ENCODE results near the gene ANKRD40.

DNA sequence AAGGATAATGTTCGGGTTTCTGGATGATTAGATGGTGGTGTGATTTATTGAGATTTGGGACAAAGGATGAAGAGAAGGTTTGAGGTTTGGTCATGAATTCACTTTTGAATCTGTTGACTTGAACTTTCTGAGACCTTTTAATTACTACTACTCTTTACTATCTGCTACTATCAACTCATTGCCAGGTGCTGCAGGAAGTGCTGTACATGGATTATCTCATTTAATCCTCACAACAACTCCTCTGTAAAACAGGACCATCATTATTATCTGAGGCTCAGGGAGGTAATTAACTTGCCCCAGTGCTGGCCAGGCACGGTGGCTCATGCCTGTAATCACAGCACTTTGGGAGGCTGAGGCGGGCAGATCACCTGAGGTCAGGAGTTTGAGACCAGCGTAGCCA is 2.9 kb upstream of the ANKRD40 start:
- TF ChIP-seq POLR2AphosphoS5 (IDR thresholded peaks at IDR 0.05; ENCODE audit: low read depth, low read length) (no peak), POLR2A (IDR thresholded peaks at IDR 0.05; ENCODE audit: borderline replicate concordance, extremely low read depth, insufficient read depth, insufficient read length) (no peak), SP1 (IDR thresholded peaks at IDR 0.05; ENCODE audit: low read depth) (no peak), TCF7L2 (IDR thresholded peaks at IDR 0.05; ENCODE audit: borderline replicate concordance, extremely low read depth, insufficient read depth, insufficient read length) (no peak), EZH2 (IDR thresholded peaks at IDR 0.05) (no peak), CBX3 (IDR thresholded peaks at IDR 0.05; ENCODE audit: low read depth) (no peak), EZH2phosphoT487 (IDR thresholded peaks at IDR 0.05; ENCODE audit: borderline replicate concordance) (no peak), FOSL1 (IDR thresholded peaks at IDR 0.05; ENCODE audit: low read depth) (no peak), YY1 (IDR thresholded peaks at IDR 0.05; ENCODE audit: extremely low read depth, insufficient replicate concordance, low read depth, low read length) (no peak), JUND (IDR thresholded peaks at IDR 0.05) (no peak)
- TF ChIP-seq, protein P1, sequence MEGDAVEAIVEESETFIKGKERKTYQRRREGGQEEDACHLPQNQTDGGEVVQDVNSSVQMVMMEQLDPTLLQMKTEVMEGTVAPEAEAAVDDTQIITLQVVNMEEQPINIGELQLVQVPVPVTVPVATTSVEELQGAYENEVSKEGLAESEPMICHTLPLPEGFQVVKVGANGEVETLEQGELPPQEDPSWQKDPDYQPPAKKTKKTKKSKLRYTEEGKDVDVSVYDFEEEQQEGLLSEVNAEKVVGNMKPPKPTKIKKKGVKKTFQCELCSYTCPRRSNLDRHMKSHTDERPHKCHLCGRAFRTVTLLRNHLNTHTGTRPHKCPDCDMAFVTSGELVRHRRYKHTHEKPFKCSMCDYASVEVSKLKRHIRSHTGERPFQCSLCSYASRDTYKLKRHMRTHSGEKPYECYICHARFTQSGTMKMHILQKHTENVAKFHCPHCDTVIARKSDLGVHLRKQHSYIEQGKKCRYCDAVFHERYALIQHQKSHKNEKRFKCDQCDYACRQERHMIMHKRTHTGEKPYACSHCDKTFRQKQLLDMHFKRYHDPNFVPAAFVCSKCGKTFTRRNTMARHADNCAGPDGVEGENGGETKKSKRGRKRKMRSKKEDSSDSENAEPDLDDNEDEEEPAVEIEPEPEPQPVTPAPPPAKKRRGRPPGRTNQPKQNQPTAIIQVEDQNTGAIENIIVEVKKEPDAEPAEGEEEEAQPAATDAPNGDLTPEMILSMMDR (IDR thresholded peaks at IDR 0.05 in 2 of 3, conservative IDR thresholded peaks at IDR 0.05 in 1 of 3; ENCODE audit: borderline replicate concordance in 1 of 3, insufficient read depth in 1 of 3, low read depth in 2 of 3, low read length in 2 of 3) = no peak
- TF ChIP-seq, protein P2, sequence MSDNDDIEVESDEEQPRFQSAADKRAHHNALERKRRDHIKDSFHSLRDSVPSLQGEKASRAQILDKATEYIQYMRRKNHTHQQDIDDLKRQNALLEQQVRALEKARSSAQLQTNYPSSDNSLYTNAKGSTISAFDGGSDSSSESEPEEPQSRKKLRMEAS (IDR thresholded peaks at IDR 0.05) = no peak
- TF ChIP-seq, protein P3, sequence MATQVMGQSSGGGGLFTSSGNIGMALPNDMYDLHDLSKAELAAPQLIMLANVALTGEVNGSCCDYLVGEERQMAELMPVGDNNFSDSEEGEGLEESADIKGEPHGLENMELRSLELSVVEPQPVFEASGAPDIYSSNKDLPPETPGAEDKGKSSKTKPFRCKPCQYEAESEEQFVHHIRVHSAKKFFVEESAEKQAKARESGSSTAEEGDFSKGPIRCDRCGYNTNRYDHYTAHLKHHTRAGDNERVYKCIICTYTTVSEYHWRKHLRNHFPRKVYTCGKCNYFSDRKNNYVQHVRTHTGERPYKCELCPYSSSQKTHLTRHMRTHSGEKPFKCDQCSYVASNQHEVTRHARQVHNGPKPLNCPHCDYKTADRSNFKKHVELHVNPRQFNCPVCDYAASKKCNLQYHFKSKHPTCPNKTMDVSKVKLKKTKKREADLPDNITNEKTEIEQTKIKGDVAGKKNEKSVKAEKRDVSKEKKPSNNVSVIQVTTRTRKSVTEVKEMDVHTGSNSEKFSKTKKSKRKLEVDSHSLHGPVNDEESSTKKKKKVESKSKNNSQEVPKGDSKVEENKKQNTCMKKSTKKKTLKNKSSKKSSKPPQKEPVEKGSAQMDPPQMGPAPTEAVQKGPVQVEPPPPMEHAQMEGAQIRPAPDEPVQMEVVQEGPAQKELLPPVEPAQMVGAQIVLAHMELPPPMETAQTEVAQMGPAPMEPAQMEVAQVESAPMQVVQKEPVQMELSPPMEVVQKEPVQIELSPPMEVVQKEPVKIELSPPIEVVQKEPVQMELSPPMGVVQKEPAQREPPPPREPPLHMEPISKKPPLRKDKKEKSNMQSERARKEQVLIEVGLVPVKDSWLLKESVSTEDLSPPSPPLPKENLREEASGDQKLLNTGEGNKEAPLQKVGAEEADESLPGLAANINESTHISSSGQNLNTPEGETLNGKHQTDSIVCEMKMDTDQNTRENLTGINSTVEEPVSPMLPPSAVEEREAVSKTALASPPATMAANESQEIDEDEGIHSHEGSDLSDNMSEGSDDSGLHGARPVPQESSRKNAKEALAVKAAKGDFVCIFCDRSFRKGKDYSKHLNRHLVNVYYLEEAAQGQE (IDR thresholded peaks at IDR 0.05; ENCODE audit: low read depth) = no peak
